GM21825 (cell line): ENCODE results near the gene RRP36.
"Not testable (repeated sequence)": the region's sequence is repeated elsewhere in the genome, so short reads cannot be mapped to it uniquely, and the experiment has no call there.

Experiments
- ATAC-seq: cut with Tn5 transposase; IDR thresholded peaks from one replicate; pipeline ENCODE4 v1.9.1; 2021; ENCODE audit warnings: mild to moderate bottlenecking, moderate library complexity; ENCODE audit not compliant: unreplicated experiment

RRP36 gene

DNA sequence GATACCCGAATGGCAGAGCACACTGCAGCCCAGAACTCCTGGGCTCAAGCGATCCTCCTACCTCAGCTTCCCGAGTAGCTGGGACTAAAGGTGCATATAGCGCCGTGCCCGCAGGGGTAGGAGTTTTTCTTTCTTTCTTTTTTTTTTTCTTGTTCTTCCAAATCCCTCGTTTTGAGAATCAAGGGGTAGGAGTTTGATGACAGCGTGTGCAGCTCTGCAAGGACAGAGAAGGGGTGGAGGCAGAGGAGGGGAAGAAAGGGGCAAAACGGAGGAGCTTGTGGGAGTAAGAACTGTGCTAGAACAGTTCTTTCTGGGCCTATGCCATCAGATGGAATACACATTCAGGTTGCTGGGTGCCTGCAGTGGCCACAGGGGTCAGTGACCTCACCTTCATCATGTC lies 15.3 kb downstream of the RRP36 start:
- no peak for ATAC-seq

- ATAC-seq, result no peak
Measured at GRCh38 chr6:43037197-43037596, 15.8 kb downstream of the RRP36 start.

GRCh38 chr6:43037706-43038105 lies 16.3 kb downstream of the RRP36 start:
- ATAC-seq, result no peak

GRCh38 chr6:43038727-43039126 lies 17.3 kb downstream of the RRP36 start:
- ATAC-seq, result no peak

GRCh38 chr6:43040542-43041257 lies 19.3 kb downstream of the RRP36 start:
- no peak for ATAC-seq

GRCh38 chr6:43041475-43041874 lies 20.1 kb downstream of the RRP36 start:
- ATAC-seq, result not testable (repeated sequence)

- no peak for ATAC-seq
Measured at GRCh38 chr6:43043310-43043709, 21.9 kb downstream of the RRP36 start.

DNA sequence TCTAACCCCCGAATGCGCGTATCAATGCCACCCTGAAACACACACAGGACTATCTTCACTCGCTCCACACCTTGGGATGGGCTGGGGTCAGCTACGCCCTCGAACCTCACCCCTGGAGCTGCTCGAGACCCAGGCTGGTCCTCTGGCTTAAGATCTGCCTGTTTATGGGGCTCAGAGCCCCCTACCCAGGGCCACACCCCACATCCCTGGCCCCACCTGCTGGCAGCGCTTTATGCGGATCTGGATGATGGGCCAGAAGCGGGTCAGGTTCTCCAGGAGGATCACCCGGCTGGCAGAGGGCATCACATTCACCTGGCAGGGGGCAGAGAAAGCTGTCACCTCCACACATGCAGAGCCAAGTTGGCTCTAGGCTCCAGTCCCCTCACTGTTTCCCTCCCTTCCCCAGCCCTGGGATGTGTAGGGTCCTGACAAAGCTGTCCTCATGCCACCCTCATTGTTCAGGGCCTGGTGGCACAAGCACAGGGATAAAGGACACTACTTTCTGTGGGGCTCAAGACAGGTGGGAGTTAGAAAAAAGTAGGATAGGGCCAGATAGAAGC lies 24.0 kb downstream of the RRP36 start:
- ATAC-seq, result no peak

GRCh38 chr6:43047998-43048397 lies 26.6 kb downstream of the RRP36 start:
- ATAC-seq, result no peak

- ATAC-seq, result no peak
Measured at GRCh38 chr6:43050981-43051380, 29.6 kb downstream of the RRP36 start.

- no peak for ATAC-seq
Measured at GRCh38 chr6:43052225-43052841, 30.9 kb downstream of the RRP36 start.

DNA sequence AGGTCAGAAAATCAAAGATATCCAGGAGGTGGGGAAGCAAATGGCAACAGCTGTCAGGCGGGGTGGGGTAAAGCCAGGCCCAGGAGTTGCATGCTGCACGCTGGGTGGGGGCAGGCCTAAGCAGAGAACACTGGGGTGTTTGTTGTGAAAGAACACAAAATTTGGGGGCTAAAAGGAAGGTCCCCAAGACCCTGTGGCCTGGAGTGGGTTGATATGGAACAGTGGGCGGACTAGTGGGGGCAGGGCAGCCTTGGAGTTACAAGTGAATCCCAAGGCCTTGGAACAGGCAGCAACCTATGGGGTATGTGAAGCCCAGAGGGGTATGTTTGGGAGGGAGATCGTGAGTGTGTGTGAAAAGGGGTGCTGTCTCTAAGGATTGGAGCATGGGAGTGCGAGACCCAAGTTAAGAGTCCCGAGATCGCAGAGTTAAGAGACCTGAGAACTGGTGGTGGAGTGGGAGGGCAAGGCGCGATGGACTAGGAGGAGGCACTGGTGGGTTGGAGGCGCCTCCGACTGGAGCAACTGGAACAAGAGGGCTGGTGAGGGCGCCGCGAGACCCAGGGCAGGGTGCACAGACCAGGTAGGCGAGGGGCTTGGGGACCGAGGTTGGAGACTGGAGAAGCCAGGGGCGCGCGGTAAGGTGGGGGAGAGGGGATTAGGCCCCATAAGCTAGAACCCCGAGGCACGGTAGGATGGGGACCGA lies 31.6 kb downstream of the RRP36 start:
- ATAC-seq, result peak; percentile 8

DNA sequence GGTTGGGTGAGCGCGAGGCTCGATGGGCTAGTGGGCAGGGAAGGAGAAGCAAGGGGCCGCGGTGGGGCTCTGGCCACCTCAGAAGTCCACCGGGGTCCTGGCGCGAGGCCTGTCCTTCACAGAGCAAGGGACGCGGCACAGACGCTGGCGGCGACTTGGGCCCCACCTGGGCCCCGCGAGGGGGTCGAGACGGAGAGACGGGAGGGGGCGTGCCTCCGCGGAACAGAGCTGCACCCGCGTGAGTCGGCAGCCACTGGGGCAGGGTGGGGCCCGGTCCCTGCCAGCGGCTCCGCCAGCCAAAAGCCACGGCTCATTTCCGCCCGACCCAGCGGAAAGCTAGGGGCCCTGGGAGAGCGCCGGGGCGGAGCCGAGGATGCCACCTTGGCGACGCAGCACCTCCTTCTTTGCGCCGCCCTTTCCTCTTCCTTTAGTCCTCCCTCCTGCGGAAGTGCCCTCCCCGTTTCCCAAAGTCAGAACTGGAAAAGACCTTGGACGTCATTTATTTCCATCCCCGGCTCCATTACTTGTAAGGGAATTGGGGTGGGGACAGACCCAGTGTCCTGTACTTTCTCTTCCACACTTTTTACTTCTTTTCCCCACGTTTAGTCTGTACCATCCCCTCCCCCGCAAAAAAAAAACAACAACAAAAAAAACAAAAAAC lies 32.3 kb downstream of the RRP36 start, which contains the start of gene CUL7:
Gene CUL7 (minus strand): TSS at position 307 of the 661 bp plus-strand sequence. CDS start 1,063 bp downstream, outside the sequence.
- ATAC-seq, result peak; percentile 77

DNA sequence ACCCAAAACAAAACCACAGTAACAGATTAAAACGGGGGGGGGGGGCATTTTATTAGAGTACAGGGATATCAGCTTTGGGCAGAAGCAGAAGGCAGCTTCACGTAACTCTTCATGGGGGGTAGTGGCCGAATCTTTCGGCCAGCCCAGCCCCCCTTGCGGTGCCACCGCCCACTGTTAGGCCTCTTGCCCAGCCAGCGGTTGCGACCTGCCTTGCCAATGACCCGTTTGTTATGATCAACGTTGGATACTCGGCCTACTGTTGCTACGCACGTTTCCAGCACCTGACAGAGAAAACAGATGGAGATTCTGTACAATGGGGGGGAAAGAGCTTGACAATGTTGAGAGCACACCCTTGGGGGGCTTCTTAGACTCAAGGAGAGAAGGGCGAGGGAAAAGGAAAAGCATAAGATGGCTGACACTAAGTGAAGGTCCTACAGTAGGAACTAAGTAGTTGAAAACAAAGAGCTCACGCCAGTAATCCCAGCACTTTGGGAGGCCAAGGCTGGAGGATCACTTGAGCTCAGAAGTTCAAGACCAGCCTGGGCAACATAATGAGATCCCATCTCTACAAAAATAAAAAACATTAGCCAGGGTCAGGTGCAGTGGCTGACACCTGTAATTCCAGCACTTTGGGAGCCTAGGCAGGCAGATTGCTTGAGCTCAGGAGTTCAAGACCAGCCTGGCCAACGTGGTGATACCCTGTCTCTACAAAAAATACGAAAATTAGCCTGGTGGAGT lies 33.0 kb downstream of the RRP36 start:
- ATAC-seq, result no peak

DNA sequence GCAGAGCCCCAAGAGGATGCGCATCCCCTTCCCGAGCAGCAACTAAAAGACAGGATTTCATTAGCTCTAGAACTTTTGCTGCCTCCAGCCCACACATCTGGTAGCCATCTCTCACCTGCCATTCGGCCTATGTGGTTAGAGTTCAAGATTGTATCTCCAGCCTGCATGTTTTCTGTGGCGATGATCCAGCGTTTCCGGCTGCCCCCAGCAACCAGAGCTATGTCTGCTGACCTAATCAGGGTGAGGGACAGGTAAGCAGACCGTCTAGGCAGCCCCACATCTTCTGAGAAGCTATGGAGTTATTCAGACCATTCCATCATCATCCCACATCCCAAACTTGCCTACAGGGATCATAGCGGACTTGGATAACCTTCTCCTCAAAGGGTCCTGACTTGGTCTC lies 34.5 kb downstream of the RRP36 start:
- no peak for ATAC-seq

DNA sequence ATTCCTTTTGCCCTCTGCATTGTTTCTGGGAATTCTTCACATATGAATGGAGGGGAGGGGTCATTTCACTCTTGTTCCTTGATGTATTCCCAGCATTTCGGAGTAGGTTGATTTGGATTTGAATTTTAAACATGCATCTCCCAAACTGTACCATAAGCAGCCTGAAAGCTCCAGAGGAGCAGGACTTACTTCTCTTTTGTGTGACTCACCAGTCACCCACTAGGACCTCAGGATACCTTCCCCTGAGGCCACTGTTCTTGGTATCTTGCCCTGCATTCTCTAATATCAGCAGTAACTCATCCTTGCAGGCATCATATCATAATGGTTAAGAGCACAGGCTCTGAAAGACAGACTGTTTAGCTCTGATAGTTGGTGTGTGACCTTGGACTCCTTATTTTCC lies 37.1 kb downstream of the RRP36 start:
- ATAC-seq, result no peak

- peak; percentile 78 for ATAC-seq
Measured at GRCh38 chr6:43059168-43060033, 38.0 kb downstream of the RRP36 start, which contains the start of the genes KLC4 and MRPL2. Gene KLC4, plus strand, starts transcription at chr6:43059631. Its CDS starts 1,705 bp downstream, at chr6:43061336. Gene MRPL2, minus strand, starts transcription at chr6:43059434. Its CDS starts 53 bp downstream, at chr6:43059381.

DNA sequence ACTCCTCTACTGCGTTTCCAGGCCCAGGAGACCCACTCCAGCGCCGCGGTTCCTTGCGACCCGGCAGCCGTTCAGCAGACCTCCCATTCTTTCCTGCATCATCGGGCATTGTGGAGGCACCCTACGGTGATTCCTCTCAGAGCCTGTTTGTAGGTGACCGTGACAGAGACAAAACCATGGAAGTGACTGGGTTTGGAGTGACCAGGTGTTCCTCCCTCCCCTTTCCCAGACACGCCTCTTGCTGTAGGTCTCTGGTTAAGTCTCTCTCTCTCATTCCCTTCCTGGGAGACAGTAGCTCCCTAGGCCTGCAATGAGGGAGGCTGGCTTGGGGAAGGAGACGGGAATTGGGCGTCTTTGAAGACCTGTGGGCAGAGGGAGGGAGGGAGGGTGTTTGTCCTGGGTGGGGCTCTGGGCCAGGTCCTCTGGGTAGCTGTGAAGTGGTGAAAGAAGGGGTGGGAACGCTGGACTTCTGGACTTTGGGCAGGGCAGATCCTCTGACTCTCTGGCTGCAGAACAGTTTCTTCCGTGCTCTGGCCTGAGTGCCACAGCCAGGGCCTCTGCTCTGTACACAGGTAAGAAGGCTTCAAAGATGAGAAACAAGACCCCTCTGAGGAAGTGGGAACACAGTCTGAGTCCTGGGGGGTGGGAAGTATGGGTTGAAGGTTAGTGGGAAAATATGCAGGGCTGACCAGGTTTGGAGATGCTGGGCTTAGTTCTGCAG lies 38.8 kb downstream of the RRP36 start:
- ATAC-seq, result no peak
